Small intestine (tissue), 7 donors: ENCODE measurements around the gene CBARP. TPM values are rescaled to one million over a fixed set of nuclear protein-coding genes. Genes with fewer than 3 reads are reported as not detected.
A peak's percentile ranks its signal among the peaks of the same experiment; 100 is the strongest.

Experiments used
- DNase-seq, 2 donors: peaks; one replicate each; pipeline versions ENCODE4 v3.0.0 to v3.0.0-alpha.2; 2013
- FAIRE-seq: peaks from 2 replicates; lab custom pipeline; 2012; peaks lifted over from hg19 to GRCh38; lab: Jason Lieb, UNC
- H3K27ac ChIP-seq, 3 donors: one replicate each; pipeline ENCODE4 v1.5.1; 2013; ENCODE audit warnings: low read length in 2 of 3, mild to moderate bottlenecking in 2 of 3, control low read depth in 1 of 3, inconsistent platforms in 1 of 3, low read depth in 1 of 3, moderate library complexity in 1 of 3
- H3K27me3 ChIP-seq, 3 donors: one replicate each; pipeline ENCODE4 v1.6.1; 2013; ENCODE audit warnings: low read length in 3 of 3, inconsistent platforms in 1 of 3; ENCODE audit not compliant: control insufficient read depth in 3 of 3, insufficient read depth in 3 of 3
- H3K36me3 ChIP-seq, 3 donors: one replicate each; pipeline ENCODE4 v1.6.1; 2013; ENCODE audit warnings: low read length in 3 of 3, inconsistent platforms in 1 of 3, low read depth in 1 of 3, mild to moderate bottlenecking in 1 of 3, moderate library complexity in 1 of 3; ENCODE audit not compliant: control insufficient read depth in 3 of 3, insufficient read depth in 2 of 3
- H3K4me1 ChIP-seq, 3 donors: one replicate each; pipeline ENCODE4 v1.6.1; 2013; ENCODE audit warnings: low read length in 2 of 3, inconsistent platforms in 1 of 3, low read depth in 1 of 3, mild to moderate bottlenecking in 1 of 3, moderate library complexity in 1 of 3; ENCODE audit not compliant: control insufficient read depth in 3 of 3, insufficient read depth in 2 of 3
- H3K4me3 ChIP-seq, 3 donors: one replicate each; pipeline ENCODE4 v1.5.1; 2013; ENCODE audit warnings: low read length in 3 of 3, control low read depth in 1 of 3, inconsistent platforms in 1 of 3, low read depth in 1 of 3, mild to moderate bottlenecking in 1 of 3, moderate library complexity in 1 of 3
- H3K9me3 ChIP-seq, 2 donors: one replicate each; pipeline ENCODE4 v1.6.1; 2013; ENCODE audit warnings: low read depth in 1 of 2, low read length in 1 of 2; ENCODE audit not compliant: control insufficient read depth in 2 of 2, insufficient read depth in 1 of 2
- WGBS, 3 donors: extraction: QIAGEN DNeasy Blood & Tissue Kit; methylation state at CpG; one replicate each; pipeline ENCODE4 v1.1.7; 2013; 5-methylcytosine and 5-hydroxymethylcytosine counted together
- polyA plus RNA-seq, 4 donors: library from polyadenylated mRNA; stranded (reverse) in 3 of 4; unstranded in 1 of 4; fragments of 200-250 nt in 3 of 4; fragments of 120-200 nt in 1 of 4; gene quantifications; one replicate each; pipeline versions ENCODE4 v1.2.1 to v1.2.3, GENCODE V29; 2013
- donor health status: healthy with polysubstance abuse.
- donor health status: control.
- donor health status: control.
- donor health status: Bipolar disorder and iron deficiency.
- donor health status: healthy.

CBARP gene
- polyA plus RNA-seq, 4 donors: 0.30 to 0.41 TPM; not detected in 2

- 34 to 54% (median 45%) methylated on average over 21 to 23 of the region's 23 CpGs for WGBS, 3 donors
- Histone ChIP-seq H3K36me3 (peaks cover 32 to 86% (median 45%) of the 10 kb centered on the region in 3 donors), H3K27ac (peak overlapping the region; percentile 90 to 97 (median 96)), H3K4me3 (peak overlapping the region; percentile 25 to 94 (median 80)), H3K4me1 (peaks cover 6 to 47% (median 17%) of the 10 kb centered on the region in 3 donors), H3K27me3 (no peaks in the 10 kb centered on the region), H3K9me3 (no peaks in the 10 kb centered on the region)
- DNase-seq (peak; percentile 58 to 96), FAIRE-seq (no peak)
These were observed 15.8 kb upstream of the CBARP start for GRCh38 chr19:1253514-1254080.

DNA sequence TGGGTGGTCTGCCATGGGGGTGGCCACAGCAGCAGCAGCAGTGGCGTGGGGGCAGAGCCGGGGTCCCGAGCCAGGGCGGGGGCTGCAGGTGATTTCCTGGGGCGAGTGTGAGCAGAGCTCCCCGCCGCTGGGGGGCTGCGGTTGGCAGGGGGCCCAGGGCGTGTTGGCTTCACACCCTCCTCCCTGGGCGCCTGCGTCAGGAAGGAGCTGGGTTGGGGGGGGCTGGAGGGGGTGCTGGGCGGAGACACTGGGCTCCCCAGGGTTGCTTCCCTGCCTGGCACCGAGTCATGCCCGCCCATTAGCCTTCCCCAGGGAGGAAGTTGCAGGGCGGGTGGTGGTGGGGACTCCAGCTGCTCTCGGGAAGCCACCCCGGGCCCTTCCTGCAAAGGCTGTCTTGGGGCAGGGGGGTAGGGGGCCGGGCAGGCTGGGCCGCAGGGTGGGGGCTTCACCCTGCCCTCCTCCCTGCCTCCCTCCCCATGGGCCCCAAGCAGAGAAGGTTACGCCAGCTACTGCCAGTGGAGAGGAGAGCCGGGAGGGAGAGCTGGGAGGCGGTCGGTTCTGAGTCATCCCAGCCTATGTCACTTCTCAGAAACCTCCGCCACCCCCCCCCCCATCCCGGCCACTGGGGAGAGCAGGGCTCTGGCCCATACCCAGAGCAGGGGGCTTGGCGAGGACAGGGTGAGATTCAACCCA is 15.2 kb upstream of the CBARP start:
- FAIRE-seq (no peak), DNase-seq (peak; percentile 89 to 91)
- Histone ChIP-seq H3K9me3 (no peaks in the 10 kb centered on the region), H3K27me3 (no peaks in the 10 kb centered on the region), H3K4me1 (peaks cover 2 to 43% (median 12%) of the 10 kb centered on the region in 3 donors), H3K4me3 (peak overlapping the region; percentile 80 to 98 (median 94)), H3K36me3 (peaks cover 31 to 80% (median 44%) of the 10 kb centered on the region in 3 donors), H3K27ac (peak overlapping the region; percentile 90 to 97 (median 96))
- 1% methylated on average over 14 to 26 of the region's 26 CpGs for WGBS, 3 donors

DNA sequence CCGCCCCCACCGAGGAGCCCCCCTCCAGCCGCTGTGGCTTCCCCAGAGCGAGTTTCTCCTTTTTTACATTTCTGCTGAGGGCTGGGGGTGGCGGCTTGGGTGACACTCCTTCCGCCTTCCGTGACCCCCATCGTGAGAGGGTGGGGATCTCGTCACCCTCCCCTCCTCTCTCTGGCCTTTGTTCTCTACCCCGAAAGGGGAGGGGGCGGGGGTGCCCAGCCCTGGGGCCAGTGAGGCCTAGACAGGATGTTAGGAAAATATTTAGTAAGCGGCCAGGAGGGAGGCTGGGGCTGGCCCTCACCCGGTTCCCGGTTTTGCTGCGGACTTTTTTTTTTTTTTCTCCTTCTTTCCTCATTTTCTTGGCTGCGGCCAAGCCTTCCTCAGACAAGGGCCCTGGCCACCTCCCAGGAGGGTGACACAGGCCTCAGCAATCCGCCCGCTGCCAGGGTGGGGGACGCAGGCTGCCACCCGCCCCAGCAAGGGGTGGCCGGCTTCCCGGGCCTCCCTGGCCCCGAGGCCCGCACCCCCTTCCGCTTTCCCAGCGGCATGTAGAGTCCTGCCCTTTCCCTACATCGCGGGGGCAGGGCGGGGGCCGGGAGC is 14.5 kb upstream of the CBARP start:
- H3K4me3 ChIP-seq: peak overlapping the region; percentile 80 to 98 (median 94)
- H3K27me3 ChIP-seq: no peaks in the 10 kb centered on the region
- DNase-seq: peak; percentile 74 to 88
- peak overlapping the region; percentile 90 to 97 (median 96) for H3K27ac ChIP-seq
- 1 to 3% (median 1%) methylated on average over 25 to 30 of the region's 30 CpGs for WGBS, 3 donors
- H3K9me3 ChIP-seq: no peaks in the 10 kb centered on the region
- H3K36me3 ChIP-seq: peaks cover 26 to 74% (median 37%) of the 10 kb centered on the region in 3 donors
- no peak for FAIRE-seq
- H3K4me1 ChIP-seq: peaks cover 2 to 43% (median 9%) of the 10 kb centered on the region in 3 donors

DNA sequence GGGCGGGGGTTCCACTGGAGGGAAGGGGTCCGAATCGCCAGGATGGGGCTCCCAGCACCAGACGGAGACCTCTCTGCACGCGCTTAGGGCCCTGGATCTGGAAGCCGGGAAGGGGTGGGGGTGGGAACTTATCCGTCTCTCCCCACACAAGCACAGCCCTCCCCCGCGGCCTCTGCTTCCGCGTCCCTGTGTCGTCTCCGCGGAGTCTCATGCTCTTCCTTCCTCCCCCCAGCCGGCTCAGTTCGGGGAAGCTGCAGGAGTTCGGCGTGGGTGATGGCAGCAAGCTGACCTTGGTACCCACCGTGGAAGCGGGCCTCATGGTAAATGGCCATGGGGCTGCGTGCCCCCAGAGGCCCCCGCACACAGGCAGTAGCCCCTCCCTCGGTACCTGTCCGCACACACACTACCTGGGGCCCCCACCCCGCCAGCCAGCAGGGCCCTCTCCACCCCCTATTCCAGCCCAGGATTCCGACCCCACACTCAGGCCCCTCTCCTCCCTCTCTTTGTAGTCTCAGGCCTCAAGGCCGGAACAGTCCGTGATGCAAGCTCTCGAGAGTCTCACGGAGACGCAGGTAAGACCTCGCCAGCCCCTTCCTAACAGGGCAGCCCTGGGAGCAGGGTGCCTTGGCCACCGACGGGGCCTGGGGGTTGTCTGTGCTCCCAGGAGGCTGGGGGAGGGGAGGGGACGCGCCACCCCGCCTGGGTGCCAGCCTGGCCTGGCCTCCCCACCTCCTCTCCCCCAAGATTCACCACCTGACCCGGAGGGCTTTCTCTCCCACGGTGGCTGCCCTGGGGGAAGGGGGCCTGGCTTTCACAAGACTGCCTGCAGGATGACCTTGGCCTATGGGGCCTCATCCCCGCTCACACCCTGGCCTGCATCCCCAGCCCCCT is 13.8 kb upstream of the CBARP start:
- Histone ChIP-seq H3K9me3 (no peaks in the 10 kb centered on the region), H3K36me3 (peaks cover 20 to 66% (median 31%) of the 10 kb centered on the region in 3 donors), H3K27me3 (no peaks in the 10 kb centered on the region), H3K4me3 (peak overlapping the region; percentile 80 to 98 (median 94)), H3K4me1 (peaks cover 2 to 41% (median 9%) of the 10 kb centered on the region in 3 donors), H3K27ac (peak overlapping the region; percentile 90 to 97 (median 96))
- FAIRE-seq (no peak), DNase-seq (peak; percentile 76 to 88)
- 0 to 3% (median 1%) methylated on average over 24 to 41 of the region's 41 CpGs for WGBS, 3 donors

DNA sequence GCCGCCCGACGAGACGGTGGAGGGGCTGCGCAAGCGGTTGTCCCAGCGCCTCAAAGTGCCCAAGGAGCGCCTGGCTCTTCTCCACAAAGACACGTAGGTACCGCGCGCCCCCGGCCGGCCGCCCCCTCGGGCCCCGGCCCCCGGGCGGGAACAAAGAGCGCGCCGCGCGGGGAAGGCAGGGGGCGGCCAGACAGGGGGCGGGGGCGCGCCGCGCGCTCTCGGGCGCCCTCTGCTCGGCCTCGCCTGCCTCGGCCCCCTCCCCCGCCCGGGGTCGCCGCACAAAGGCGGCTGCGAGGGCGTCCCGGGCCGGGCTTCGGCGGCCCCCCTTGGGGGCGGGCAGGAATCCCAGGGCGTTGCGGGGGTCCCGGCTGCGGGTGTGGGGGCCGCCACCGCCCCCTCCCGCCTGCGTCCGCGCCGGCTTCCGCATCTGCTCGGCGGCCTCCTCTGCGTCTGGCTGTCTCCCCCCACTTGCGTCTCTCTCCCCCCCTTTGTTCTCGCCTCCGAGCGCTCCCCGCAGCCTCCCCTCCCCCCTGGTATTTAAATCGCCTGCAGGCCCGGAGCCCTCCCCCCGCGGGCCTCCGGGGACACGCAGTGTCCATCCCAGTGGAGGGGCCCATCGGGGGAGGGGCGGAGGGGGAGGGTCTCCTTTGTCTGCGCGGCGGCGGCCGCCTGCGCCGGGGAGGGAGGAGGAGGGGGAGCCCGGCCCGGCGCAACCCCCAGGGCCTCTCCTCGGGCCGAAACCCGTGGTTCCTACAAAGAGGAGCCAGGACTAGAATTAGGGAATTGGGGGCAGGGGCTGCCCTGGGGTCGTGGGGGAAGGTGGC is 12.8 kb upstream of the CBARP start:
- Histone ChIP-seq H3K36me3 (peaks cover 15 to 61% (median 26%) of the 10 kb centered on the region in 3 donors), H3K9me3 (no peaks in the 10 kb centered on the region), H3K27me3 (no peaks in the 10 kb centered on the region), H3K27ac (peak overlapping the region; percentile 90 to 97 (median 96)), H3K4me3 (peak overlapping the region; percentile 90 to 98 (median 94)), H3K4me1 (peaks cover 2 to 44% (median 9%) of the 10 kb centered on the region in 3 donors)
- DNase-seq: peak; percentile 52 to 72
- 1 to 2% (median 1%) methylated on average over 35 to 90 of the region's 90 CpGs for WGBS, 3 donors
- no peak for FAIRE-seq

GRCh38 chr19:1249990-1250436 is 12.2 kb upstream of the CBARP start:
- Histone ChIP-seq H3K27ac (peak overlapping the region; percentile 86 to 96 (median 90)), H3K27me3 (no peaks in the 10 kb centered on the region), H3K9me3 (no peaks in the 10 kb centered on the region), H3K4me1 (peaks cover 2 to 44% (median 9%) of the 10 kb centered on the region in 3 donors), H3K36me3 (peaks cover 8 to 61% (median 19%) of the 10 kb centered on the region in 3 donors), H3K4me3 (peak overlapping the region; percentile 90 to 98 (median 94))
- no peak for FAIRE-seq
- 0% methylated on average over 45 to 67 of the region's 67 CpGs for WGBS, 3 donors
- no peak for DNase-seq

GRCh38 chr19:1249298-1249989 is 11.6 kb upstream of the CBARP start:
- no peak for FAIRE-seq
- Histone ChIP-seq H3K27me3 (no peaks in the 10 kb centered on the region), H3K36me3 (peaks cover 8 to 61% (median 13%) of the 10 kb centered on the region in 3 donors), H3K4me3 (peak overlapping the region; percentile 90 to 98 (median 94)), H3K27ac (peak overlapping the region; percentile 96 to 98 (median 98)), H3K4me1 (peaks cover 2 to 44% (median 7%) of the 10 kb centered on the region in 3 donors), H3K9me3 (no peaks in the 10 kb centered on the region)
- WGBS, 3 donors: 0 to 2% (median 0%) methylated on average over 12 to 102 of the region's 102 CpGs
- peak; percentile 94 to 98 for DNase-seq
